ENCODE measurements around the gene KCNJ15.

- TF ChIP-seq EP300 (IDR thresholded peaks at IDR 0.05; ENCODE audit: borderline replicate concordance in 1 of 2, low read depth in 2 of 2, low read length in 2 of 2) (no peak), MAX (IDR thresholded peaks at IDR 0.05) (no peak), CTCF (IDR thresholded peaks at IDR 0.05; ENCODE audit: control extremely low read depth in 1 of 3, insufficient read depth in 1 of 3, low read depth in 1 of 3, low read length in 3 of 3) (no peak), EZH2 (IDR thresholded peaks at IDR 0.05; ENCODE audit: low read depth, low read length, severe bottlenecking) (no peak), SIN3A (conservative IDR thresholded peaks at IDR 0.05 in 1 of 2, IDR thresholded peaks at IDR 0.05 in 1 of 2; ENCODE audit: low read depth in 1 of 2, low read length in 2 of 2) (no peak), HDAC2 (IDR thresholded peaks at IDR 0.05; ENCODE audit: borderline replicate concordance in 1 of 2, low read depth in 2 of 2, low read length in 2 of 2) (no peak), POLR2A (IDR thresholded peaks at IDR 0.05; ENCODE audit: control extremely low read depth in 1 of 2, low read depth in 2 of 2, low read length in 2 of 2) (no peak), CBX8 (IDR thresholded peaks at IDR 0.05; ENCODE audit: borderline replicate concordance, low read depth, low read length) (no peak), ATF3 (IDR thresholded peaks at IDR 0.05; ENCODE audit: insufficient read depth, low read depth, low read length) (no peak), TCF12 (IDR thresholded peaks at IDR 0.05; ENCODE audit: low read depth, low read length) (no peak), TAF1 (IDR thresholded peaks at IDR 0.05; ENCODE audit: low read depth, low read length) (no peak), RAD21 (IDR thresholded peaks at IDR 0.05 in 1 of 2, conservative IDR thresholded peaks at IDR 0.05 in 1 of 2; ENCODE audit: low read depth in 2 of 2, low read length in 2 of 2) (no peak), CEBPB (IDR thresholded peaks at IDR 0.05; ENCODE audit: low read depth, low read length) (no peak), ASH2L (IDR thresholded peaks at IDR 0.05; ENCODE audit: low read length) (no peak)
These were observed 44.8 kb downstream of the KCNJ15 start for GRCh38 chr21:38301321-38302214.

All from H1 (cell line).